Measurements from ENCODE around the gene MACROD1. TPM values are rescaled to one million over a fixed set of nuclear protein-coding genes. Genes with fewer than 3 reads are reported as not detected.
A peak's percentile ranks its signal among the peaks of the same experiment; 100 is the strongest.

Gene MACROD1
- total and polyA plus RNA-seq, 9 of the 15 experiments (the other 6 are each of a cell fraction or from before 2014, with no cell fraction given), result 1.1 to 60.0 (median 26.4) TPM

- no peaks in the 10 kb centered on the region for H3K27me3 ChIP-seq (ENCODE audit: control insufficient read depth in 2 of 2, insufficient read depth in 2 of 2, low read length in 2 of 2)
- no TSS peak for BruUV-seq (replicated peaks)
- peaks cover 30% of the 10 kb centered on the region for H4K20me1 ChIP-seq (replicated peaks; ENCODE audit: control insufficient read depth, insufficient read depth, low read length)
- intact Hi-C loops (cut with micrococcal nuclease) (loop anchor here (5.0 to 10.0 kb wide), 2 partner anchors 56 to 86 kb away; no protein-coding TSS in a partner anchor), in situ Hi-C loops (cut with MboI) (no loop called here)
- H3K4me1 ChIP-seq (replicated peaks in 1 of 2; ENCODE audit: control insufficient read depth in 2 of 2, insufficient read depth in 2 of 2, low read length in 2 of 2), result peaks cover 13 to 73% of the 10 kb centered on the region in 2 experiments
- H3K4me3 ChIP-seq, result no peak overlapping the region
- H3K27ac ChIP-seq (ENCODE audit: extremely low read depth, low read depth, low read length), result no peak overlapping the region
- no peaks in the 10 kb centered on the region for H3K9me1 ChIP-seq (ENCODE audit: control insufficient read depth, insufficient read depth, low read length)
- DNase-seq (ENCODE audit: extremely low read depth in 1 of 4, low spot score in 3 of 4) (peak in 3 of 4 experiments; percentile 25 to 59 (median 49)), ATAC-seq (peak; percentile 33), FAIRE-seq (no peak)
- H3K36me3 ChIP-seq (ENCODE audit: control insufficient read depth, insufficient read depth, low read length), result no peaks in the 10 kb centered on the region
- no peak overlapping the region for H3K4me2 ChIP-seq (ENCODE audit: insufficient read depth, low read length)
- no peak overlapping the region for H2AFZ ChIP-seq (ENCODE audit: low read depth, low read length)
- no peaks in the 10 kb centered on the region for H3K9me3 ChIP-seq (replicated peaks; ENCODE audit: control insufficient read depth, insufficient read depth, low read depth, low read length)
- no peaks in the 10 kb centered on the region for H3K79me2 ChIP-seq (ENCODE audit: control insufficient read depth, insufficient read depth, low read length)
- ChIA-PET POLR2A (interaction anchor here (0.6 kb wide), 1 partner anchor 25 kb away, joined by 3 read pairs; no protein-coding TSS in a partner anchor), CTCF (ENCODE audit: low intra/inter-chr PET ratio) (no interaction called here)
- 53% methylated on average over 9 of the region's 11 CpGs for WGBS (ENCODE audit: insufficient coverage, low coverage, missing lambda C conversion rate)
- H3K9ac ChIP-seq (ENCODE audit: insufficient read depth in 1 of 2, low read depth in 2 of 2, low read length in 2 of 2), result no peak overlapping the region
- TF ChIP-seq OTX1 (CRISPR knock-in tag; IDR thresholded peaks at IDR 0.05) (no peak), EP400 (IDR thresholded peaks at IDR 0.05) (no peak; the same call in 1 of the 2 replicates), ZBTB49 (CRISPR knock-in tag; IDR thresholded peaks at IDR 0.05; ENCODE audit: borderline replicate concordance) (no peak), SIN3B (IDR thresholded peaks at IDR 0.05; ENCODE audit: low read depth) (no peak), SETDB1 (IDR thresholded peaks at IDR 0.05; ENCODE audit: low read length) (no peak), RB1 (IDR thresholded peaks at IDR 0.05; ENCODE audit: low read depth) (no peak), MCM5 (IDR thresholded peaks at IDR 0.05; ENCODE audit: low read depth) (no peak), SP2 (IDR thresholded peaks at IDR 0.05; ENCODE audit: extremely low read depth, low read depth, low read length, poor library complexity, severe bottlenecking) (no peak), POLR2AphosphoS5 (IDR thresholded peaks at IDR 0.05; ENCODE audit: control insufficient read depth, insufficient read depth, low read depth, low read length) (no peak), FUS (optimal IDR thresholded peaks at IDR 0.05; ENCODE audit: low read depth, low read length) (no peak), ETS2 (tag; IDR thresholded peaks at IDR 0.05; ENCODE audit: borderline replicate concordance, poor library complexity, severe bottlenecking) (no peak), ZC3H4 (CRISPR knock-in tag; IDR thresholded peaks at IDR 0.05; ENCODE audit: borderline replicate concordance) (no peak), HDAC1 (IDR thresholded peaks at IDR 0.05) (0 out of 4 replicates have a peak, but pooled peaks of 1 of the 2 experiments have one; percentile 33), HMBOX1 (IDR thresholded peaks at IDR 0.05) (no peak), SRSF9 (IDR thresholded peaks at IDR 0.05; ENCODE audit: borderline replicate concordance, low read depth, low read length) (no peak)
- TF ChIP-seq, protein P1, sequence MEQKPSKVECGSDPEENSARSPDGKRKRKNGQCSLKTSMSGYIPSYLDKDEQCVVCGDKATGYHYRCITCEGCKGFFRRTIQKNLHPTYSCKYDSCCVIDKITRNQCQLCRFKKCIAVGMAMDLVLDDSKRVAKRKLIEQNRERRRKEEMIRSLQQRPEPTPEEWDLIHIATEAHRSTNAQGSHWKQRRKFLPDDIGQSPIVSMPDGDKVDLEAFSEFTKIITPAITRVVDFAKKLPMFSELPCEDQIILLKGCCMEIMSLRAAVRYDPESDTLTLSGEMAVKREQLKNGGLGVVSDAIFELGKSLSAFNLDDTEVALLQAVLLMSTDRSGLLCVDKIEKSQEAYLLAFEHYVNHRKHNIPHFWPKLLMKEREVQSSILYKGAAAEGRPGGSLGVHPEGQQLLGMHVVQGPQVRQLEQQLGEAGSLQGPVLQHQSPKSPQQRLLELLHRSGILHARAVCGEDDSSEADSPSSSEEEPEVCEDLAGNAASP (IDR thresholded peaks at IDR 0.05), result no peak
Measured at GRCh38 chr11:64090806-64091516, 75.0 kb downstream of the MACROD1 start.
